Head of caudate nucleus (tissue), 42 donors: Measurements from ENCODE around the gene SLC44A3.
"Not testable (repeated sequence)": the region's sequence is repeated elsewhere in the genome, so short reads cannot be mapped to it uniquely, and the experiment has no call there.

Experiments
- DNase-seq, 42 donors: peaks; one replicate each; pipeline versions ENCODE4 v3.0.0 to v3.0.0-alpha.2; 2020 to 2021; ENCODE audit warnings: mixed read lengths in 7 of 42
- intact Hi-C: fragments of 100-400 bp; cut with DNase I; formaldehyde crosslinking; loops from one replicate; pipeline ENCODE4 v1.15.0; 2022

SLC44A3 gene

DNA sequence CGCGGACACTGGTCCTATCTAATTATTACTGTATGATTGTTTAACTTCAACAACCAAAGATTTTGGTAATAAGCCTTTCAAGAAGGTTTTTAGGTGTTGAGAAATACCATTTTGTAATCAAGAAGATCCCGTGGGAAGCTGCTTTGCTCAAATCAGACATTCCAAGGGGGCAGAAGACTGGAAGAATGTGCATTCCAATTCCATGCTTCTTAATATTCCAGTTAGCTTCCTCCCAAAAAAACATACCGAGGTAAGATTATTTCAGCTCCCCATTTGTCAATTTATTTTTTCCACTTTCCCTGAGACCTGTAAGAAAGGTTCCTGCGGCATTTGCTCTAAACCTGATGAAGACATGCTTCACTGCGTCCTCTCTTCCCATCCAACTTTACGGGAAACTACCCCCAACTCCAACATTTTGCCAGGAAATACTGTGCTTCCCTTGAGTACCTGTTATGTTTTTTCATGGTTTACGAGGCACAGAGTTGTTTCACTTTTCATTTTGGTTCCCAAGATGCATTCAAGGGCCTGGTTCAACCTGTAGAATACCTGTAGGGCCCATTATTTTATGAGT is 102.7 kb downstream of the SLC44A3 start:
- intact Hi-C loops: no loop called here

DNA sequence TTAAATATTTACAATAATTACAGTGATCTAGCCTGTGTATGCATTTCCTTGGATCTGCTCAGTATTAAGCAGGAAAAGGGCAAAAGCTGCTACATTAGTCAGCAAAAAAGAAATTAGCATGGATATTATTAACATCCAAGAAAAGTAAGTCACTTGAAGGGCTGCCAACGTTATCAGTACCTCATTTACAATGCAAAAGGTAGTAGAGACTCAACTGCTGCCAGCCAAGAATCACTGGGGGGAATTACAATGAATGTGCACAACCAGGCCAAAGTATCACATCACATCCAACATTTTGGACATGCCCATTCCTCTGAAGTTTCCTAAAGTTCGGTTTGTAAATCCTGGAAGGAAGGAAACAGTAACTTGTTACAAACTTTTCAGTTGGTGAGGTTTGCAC is 104.8 kb downstream of the SLC44A3 start:
- intact Hi-C loops: loop anchor here (5.0 kb wide), 1 partner anchor 53 kb away; no protein-coding TSS in a partner anchor
- DNase-seq: no peak

More for the DNA sequence above, 102.7 kb downstream of the SLC44A3 start:
- DNase-seq: no peak

- peak; percentile 52 to 90 (median 74) for DNase-seq
- intact Hi-C loops: loop anchor here (2.0 to 5.0 kb wide), 2 partner anchors 53 to 117 kb away; no protein-coding TSS in a partner anchor
These were observed 105.5 kb downstream of the SLC44A3 start for GRCh38 chr1:94925561-94926125.

- intact Hi-C loops: loop anchor here (2.0 to 5.0 kb wide), 2 partner anchors 54 to 116 kb away; no protein-coding TSS in a partner anchor
- DNase-seq: peak in 41 of 42 donors; percentile 11 to 82 (median 57)
These were observed 106.2 kb downstream of the SLC44A3 start for GRCh38 chr1:94926126-94926914.

DNA sequence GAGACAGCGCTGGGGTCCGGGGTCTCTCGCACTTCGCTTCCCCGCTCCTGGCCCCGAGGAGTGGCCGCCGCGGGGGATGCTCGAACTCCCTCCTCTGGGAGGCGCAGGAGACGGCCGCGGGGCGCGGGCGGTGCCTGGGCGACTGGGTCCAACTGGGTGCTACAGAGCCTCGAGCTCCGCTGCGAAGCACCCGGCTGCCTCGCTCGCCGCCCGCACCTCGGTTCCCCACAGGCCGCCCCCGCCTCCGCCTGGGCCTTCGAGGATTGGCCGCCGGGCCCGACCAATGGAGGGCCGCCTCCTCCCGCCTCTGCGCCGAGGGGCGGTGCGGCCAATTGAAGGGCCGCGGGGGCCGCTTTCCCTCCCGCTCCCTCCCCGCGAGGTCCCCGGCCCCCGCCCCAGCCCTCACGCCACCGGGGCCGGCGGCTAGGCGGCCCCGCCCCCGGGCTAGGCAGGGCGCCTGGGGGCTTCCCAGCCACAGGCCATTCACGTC is 106.8 kb downstream of the SLC44A3 start, which contains the start of gene CNN3:
Gene CNN3, minus strand, starts transcription at position 196 of the 490 bp plus-strand sequence. CDS start 216 bp downstream, outside the sequence.
- intact Hi-C loops: loop anchor here (2.0 to 5.0 kb wide), 2 partner anchors 55 to 116 kb away; no protein-coding TSS in a partner anchor
- DNase-seq: peak; percentile 77 to 96 (median 92)

DNA sequence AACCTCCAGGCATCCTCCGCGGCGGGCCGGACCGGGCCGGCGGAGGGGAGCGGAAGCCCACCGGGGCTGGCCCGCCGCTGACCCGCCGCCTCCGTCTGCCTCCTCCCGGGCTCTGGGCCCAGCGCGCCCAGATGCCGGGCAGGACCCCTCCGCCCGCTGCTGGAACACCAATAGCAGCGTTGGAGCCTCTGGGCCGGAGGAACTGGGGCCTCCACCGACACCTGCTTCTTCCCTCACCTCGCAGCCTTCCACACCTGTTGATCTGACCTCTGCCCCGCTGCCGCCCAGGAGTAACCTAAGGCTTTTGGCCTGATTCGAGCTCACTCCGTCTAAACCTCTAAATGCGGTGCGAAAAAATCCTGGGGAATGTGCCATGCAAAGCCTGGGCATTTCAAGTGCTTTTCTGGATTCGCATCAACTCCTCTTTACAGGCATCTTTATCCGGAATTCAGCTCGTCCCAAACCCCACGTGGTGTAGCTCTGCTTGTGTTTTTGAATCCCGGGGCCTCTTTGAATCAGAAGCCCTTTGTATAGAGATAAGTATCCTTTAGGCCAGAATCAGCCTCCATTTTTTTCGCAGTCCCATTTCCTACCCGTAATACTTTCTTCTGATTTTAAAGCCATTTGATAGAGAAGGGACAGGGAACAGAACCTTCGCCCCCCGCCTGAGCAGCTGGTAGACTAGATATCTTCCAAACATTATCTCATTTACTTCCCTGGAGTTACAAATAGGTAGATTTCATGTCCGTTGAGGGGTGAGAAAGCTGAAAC is 107.4 kb downstream of the SLC44A3 start:
- peak in 36 of 42 donors; percentile 5 to 78 (median 42) for DNase-seq
- intact Hi-C loops: loop anchor here (2.0 to 5.0 kb wide), 2 partner anchors 55 to 115 kb away; no protein-coding TSS in a partner anchor

GRCh38 chr1:94928293-94928939 is 108.3 kb downstream of the SLC44A3 start:
- DNase-seq: no peak
- intact Hi-C loops: loop anchor here (5.0 kb wide), 1 partner anchor 56 kb away; no protein-coding TSS in a partner anchor

DNA sequence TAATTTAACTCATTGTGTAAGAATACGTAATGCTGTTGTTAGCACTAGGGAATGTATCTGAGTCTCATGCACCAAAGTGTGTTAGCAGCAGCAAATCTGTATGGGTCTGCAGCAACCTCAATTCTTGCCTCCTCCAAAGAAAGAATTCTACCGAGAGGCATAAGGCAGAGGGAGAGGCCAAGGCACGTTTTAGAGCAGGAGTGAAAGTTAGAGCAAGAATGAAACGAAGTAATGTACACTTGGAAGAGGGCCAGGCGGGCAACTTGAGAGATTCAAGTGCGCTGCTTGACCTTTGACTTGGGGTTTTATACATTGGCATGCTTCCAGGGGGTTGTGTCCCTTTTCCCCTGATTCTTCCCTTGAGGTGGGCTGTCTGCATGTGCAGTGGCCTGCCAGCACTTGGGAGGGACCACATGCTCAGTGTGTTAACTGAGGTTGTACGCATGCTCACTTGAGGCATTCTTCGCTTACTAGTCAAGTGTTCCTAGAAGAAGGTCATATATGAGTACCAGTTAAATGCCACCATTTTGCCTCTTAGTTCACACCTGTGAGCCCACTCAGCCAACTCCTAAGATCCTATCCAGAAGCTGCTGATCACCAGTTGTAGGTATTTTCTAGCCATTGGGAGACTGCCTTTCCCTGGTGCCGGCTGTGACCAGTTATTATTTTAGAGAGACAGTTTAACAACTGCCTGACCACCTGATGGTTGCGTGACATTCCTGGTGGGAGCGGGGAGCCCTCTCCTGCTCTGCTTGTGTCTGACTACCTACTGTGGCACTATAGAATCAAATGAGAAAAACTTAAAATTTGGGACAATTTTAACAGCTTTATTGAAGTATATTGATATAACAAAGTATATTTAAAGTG is 109.4 kb downstream of the SLC44A3 start:
- intact Hi-C loops: loop anchor here (5.0 kb wide), 1 partner anchor 57 kb away; no protein-coding TSS in a partner anchor

GRCh38 chr1:94931254-94931841 is 111.2 kb downstream of the SLC44A3 start:
- DNase-seq: no peak
- intact Hi-C loops: no loop called here

More for the DNA sequence above, 109.4 kb downstream of the SLC44A3 start:
- no peak for DNase-seq

DNA sequence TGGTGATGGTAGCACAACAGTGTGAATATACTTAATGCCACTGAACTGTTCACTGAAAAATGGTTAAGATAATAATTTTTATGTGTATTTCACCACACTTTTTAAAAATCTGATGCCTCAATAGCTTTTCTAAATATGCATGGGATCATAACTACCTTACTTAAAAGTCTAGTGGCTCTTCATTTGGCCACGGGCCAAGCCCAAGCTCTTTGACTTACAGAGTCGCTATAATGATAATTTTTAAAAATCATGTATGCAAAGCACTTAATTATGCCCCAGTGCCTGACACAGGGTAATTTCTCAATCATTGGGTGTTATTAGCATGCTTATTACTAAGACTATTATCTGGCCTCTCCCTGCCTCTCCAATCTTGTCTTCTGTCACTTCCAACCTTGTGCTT is 114.4 kb downstream of the SLC44A3 start:
- DNase-seq: no peak
- intact Hi-C loops: no loop called here

GRCh38 chr1:94935034-94935433 is 114.9 kb downstream of the SLC44A3 start:
- intact Hi-C loops: no loop called here
- no peak for DNase-seq

DNA sequence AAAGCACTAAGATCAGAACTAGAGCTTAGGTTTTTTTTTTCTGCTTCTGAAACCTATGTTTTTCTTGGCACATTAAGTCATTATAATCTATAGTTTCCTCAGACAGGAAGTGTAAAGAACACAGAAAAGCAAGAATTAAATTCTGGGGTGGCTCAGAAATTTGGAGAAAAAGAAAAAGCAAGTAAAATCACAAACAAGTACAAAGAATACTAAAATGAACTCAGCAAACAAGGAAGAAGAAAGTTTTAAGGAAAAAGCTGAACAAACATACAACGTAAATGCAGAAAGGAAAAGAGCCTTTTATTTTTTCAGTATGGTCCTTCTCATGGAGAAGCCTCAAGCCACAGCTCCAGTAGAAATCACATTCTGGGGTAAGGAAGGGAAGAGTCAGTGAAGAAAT is 115.3 kb downstream of the SLC44A3 start:
- DNase-seq: no peak
- intact Hi-C loops: no loop called here

GRCh38 chr1:94936861-94937620 is 116.9 kb downstream of the SLC44A3 start:
- intact Hi-C loops: no loop called here
- DNase-seq: no peak

DNA sequence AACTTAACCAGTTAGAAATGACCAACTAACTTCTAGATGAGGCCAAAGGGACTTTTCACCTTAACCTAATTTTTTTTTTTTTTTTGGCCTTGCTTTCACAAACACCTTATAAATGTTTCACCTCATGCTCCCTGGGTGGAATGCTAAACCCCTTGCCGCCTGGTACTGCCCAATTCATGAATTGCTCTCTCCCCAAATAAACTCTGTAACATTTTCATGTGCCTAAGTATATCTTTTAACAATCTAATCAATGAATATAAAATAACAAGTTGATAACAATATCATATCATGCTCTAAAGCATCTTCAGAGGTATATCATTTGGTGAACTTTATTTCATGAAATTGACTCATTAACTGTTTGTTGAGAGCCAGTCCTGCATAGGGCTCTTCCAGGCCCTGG is 117.7 kb downstream of the SLC44A3 start:
- no peak for DNase-seq
- intact Hi-C loops: no loop called here

DNA sequence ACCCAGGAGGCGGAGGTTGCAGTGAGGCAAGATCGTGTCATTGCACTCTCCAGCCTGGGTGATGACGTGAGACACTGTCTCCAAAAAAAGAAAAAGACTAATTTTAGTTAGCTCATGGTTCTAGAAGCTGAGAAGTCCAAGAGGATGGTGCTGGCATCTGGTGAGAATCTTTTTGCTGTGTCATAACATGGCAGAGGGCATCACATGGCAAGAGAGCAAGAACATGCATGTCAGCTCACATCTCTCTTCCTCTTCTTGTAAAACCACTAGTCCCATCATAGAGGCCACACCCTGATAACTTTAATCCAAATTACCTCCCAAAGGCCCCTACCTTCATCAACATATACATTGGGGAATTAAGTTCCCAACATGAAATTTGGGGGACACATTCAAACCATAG is 120.6 kb downstream of the SLC44A3 start:
- intact Hi-C loops: no loop called here
- no peak for DNase-seq

DNA sequence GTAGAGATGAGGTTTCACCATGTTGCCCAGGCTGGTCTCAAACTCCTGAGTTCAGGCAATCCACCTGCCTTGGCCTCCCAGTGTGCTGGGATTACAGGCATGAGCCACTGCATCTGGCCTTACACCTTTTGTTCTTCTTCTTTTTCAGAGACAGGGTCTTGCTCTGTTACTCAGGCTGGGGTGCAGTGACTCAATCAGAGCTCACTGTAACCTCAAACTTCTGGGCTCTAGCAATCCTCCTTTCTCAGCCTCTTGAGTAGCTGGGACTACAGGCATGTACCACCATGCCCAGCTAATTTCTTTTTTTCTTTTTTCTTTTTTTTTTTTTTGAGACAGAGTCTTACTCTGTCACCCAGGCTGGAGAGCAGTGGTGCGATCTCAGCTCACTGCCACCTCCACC is 121.3 kb downstream of the SLC44A3 start:
- intact Hi-C loops, DNase-seq: not testable (repeated sequence)
